MV-4-11 (cell line): ENCODE data around the gene NTNG1.
"Not testable (repeated sequence)": the region's sequence is repeated elsewhere in the genome, so short reads cannot be mapped to it uniquely, and the experiment has no call there.

ENCODE experiments used
- DNase-seq: peaks from one replicate; lab custom pipeline; 2025; lab: John Stamatoyannopoulos, UW

The NTNG1 gene

GRCh38 chr1:107145637-107146036, 4.8 kb downstream of the NTNG1 start:
- DNase-seq: no peak

DNA sequence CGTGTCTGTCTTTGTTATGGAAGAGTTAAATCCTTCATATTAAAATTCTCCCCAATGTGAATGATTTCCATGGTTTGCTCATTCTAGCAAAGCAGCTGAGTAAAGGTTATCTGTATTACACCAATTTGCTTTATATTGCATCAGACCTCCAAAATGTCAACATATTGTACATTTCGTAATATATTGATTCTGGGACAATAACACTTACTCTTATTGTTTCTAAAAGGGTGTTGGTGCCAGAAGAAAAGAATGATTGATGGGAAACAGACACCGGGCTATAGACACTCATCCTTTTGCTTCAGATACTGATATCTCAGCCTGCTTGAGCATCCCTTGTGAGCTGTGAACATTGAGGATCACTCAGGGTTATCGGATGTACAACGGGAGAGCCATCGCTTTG, 7.0 kb downstream of the NTNG1 start:
- DNase-seq: no peak

DNA sequence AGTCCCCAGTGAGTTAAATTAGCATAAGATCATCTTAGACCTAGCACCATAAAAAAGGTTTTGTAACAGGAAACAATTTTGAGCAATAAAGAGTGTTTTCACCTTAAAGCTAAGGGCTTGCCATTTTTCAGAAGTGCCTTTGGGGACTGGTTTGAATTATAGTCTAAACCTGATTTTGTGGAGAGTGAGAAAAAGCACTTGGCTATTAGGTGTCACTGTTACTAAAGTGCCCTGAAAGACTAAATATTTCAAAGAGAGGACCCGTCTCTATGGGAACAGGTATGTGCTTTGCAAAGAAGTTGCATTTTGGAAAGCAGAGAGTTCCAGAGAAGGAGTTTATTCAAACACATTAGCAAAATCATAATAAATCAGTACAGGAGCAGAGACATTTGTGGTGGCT, 9.1 kb downstream of the NTNG1 start:
- no peak for DNase-seq

DNA sequence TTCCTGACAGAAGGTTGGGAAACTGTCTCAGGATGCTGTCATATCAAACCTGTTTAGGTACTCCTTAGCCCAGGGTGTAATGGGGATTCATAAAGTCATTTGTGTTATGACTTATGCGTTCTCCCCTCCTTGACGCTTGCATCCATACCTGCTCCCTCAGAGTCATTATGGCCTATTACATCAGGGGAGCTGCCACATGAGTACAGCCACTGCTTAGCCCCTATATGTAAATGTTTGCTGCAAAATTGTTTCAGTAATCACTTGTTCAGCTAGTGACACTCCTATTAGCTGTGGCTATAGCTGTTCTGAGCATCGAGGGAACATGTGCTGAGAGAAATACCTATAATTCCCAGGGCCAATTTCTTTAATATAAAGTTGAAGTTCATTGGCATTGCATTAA, 10.5 kb downstream of the NTNG1 start:
- no peak for DNase-seq

DNA sequence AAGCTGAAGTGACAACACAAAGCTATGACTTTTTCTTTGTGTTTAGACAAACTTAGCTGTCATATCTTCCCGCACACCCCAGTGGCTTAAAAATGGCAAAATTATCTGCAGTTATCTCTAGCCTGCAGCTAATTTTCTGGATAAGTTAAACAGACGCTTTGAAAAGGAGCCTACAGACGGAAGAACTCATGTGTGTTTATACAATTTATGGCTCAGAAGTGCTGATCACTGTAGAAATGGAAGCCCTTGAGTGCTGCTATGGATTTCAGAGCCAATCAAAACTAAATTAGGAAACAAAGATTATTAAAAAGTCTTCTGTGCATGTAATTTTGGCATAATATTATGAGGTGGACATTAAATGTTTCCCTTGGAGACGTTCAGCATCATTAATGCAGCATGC, 11.6 kb downstream of the NTNG1 start:
- no peak for DNase-seq

GRCh38 chr1:107153014-107153413, 12.2 kb downstream of the NTNG1 start:
- peak; percentile 38 for DNase-seq

DNA sequence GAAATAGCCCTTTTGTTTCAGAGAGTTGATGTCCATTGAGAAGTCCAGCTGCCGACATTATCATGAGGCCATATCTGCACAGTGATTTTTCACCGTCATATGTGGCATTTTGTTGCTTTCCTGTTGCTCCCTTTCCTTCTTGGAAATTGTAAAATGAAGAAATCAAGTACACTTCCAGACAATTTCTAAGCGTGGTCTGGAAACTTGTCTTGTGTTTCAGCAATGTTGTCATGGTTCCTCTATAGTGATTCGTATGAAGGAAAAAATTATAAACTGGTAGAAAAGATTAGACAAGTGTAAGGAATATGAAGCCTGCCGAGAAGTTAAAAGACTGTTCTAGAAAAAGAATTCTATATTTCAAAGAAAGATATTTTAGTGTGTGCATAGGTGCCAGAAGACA, 17.7 kb downstream of the NTNG1 start:
- no peak for DNase-seq

DNA sequence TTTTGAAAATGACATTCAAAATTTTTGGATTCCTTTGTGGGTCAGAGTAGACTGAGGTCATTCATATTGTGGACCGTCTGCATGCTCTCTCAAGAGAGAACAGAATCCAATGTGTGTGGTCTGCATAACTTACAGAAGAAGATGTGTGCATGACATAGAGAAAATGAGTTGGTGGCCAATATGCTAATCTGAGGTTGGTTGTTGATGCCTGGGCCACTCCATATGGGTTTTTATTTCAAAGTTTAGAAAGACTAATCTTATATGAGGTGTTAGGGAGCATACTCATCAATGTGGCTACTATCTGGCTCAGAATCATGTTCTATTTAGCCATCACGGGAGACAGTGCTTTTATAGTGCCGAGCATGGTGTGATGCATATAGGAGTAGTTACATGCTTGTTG, 18.2 kb downstream of the NTNG1 start:
- no peak for DNase-seq

DNA sequence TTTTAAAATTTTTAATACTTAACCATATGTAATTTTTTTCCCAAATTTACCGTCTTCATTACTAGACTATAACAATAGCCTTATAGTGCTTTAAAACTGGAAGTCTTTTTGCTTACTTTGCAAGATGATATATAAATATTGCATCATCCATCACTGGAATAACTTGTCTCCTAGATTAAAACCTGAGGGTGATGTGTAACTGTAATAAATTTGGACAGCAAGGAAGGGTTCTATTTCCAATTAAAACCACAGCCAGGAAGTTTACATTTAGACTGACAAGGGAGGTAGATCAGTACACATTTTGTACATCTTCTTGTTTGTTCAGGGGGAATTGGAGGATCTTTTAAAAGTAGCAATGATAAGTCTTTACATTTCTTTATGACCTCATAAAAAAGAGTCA, 21.9 kb downstream of the NTNG1 start:
- no peak for DNase-seq

DNA sequence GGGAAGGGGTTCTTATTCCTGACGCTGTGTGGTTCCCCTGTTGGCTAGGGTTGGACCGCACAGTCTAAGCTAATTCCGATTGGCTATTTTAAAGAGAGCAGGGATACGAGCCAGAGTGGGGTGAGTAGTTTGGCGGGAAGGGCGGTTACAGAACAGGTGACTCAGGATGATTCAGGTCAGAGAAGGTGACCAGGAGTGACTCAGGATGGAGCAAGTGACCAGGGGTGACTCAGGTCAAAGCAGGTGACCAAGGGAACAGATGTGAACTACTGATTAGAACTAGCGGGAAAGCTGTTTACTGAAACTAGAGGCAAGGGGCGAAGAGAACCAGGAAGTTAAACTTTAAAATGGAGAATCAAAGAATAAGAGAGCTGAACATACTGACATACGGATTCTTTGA, 24.1 kb downstream of the NTNG1 start:
- not testable (repeated sequence) for DNase-seq

DNA sequence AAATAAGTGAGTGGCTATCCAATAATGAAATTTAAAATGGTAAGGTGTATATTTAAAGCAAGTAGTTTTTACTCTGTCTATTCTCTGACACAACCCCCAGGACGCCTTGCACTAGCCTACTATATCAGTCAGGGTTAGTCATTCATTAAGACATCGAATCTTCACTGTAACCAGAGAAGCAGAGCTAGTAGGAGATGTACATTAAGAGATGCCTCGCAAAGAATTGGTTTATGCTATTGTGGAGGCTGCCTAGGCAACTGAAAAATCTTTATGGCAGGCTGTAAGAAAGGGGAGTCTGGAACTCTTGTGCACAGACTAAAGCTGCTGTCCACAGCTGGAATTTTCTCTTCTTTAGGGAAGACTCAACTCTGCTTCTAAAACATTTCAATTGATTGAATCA, 28.8 kb downstream of the NTNG1 start:
- no peak for DNase-seq

DNA sequence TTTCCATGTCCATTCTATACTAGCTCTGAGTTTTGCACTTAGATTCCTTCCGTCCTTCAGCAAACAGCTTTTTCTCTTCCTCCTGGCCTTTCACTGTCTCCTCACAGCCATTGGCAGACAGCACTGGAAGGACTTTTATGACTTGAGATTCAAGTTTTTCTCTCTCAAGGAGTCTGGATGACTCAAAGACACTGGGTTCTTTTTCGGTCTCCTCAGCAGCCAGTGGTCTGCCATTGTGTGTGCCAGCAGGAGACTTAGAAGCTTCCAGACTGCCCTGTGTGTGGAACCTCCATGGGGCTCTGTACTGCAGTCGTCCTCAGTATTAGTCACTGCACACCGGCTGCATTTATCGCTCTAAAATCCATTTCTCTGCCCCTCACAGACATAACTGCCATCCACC, 30.5 kb downstream of the NTNG1 start:
- DNase-seq: no peak

GRCh38 chr1:107172450-107173170, 31.8 kb downstream of the NTNG1 start:
- no peak for DNase-seq

DNA sequence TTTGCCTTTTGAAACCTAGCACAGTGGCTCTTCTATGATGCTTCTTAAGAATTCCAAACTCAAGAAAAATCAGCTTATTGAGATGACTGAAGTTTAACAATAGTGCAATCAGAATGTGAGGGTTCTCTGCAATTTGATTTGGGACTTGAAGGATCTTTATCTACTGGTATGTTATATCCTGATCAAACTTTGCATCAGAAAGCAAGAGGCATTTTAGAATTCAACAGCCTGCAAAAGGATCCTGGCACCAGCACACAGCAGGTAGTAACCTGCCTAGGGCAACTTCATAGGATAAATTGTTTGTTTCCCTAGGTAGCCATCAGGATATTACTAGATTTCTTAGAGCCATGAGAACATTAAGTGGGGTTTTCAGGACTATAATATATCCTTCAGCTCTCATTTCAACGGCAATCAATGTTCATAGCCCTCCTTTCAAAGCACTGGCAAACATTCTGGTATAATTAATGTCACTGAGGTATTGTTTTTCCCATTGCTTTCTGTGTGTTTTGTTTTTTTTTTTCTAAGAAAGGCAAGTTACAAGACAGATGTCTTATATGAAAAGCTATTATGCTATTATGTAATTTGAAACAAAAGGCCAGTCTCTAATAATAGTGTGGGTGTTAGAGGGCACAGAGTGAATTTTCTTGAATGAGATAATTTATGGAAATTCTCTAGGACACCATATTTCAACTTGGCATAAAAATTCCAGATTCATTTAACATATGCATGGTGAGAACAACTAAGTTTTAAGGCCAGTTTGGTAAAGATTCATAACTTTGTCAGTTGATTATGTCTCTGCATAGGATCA, 34.5 kb downstream of the NTNG1 start:
- no peak for DNase-seq

- DNase-seq: no peak
Observed at GRCh38 chr1:107181253-107181969, 40.6 kb downstream of the NTNG1 start.

DNA sequence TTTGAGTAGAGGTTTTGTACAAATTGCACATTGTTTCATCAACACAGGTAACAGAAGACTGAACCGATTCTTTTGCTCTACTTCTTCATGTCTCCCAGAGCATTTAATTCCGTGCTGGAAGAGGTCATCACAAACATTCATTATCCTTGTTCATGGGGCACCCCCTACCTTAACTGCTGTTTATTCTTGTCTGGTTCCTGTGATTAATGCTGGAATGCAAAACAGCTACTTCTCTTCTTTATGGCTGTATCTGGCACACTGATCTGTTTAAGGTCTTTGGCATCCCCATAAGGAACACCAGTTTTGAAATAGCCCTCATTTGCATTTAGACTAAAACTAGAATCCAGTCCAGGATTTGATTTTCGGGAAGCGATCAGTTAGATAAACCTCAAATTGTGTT, 42.2 kb downstream of the NTNG1 start:
- DNase-seq: no peak

DNA sequence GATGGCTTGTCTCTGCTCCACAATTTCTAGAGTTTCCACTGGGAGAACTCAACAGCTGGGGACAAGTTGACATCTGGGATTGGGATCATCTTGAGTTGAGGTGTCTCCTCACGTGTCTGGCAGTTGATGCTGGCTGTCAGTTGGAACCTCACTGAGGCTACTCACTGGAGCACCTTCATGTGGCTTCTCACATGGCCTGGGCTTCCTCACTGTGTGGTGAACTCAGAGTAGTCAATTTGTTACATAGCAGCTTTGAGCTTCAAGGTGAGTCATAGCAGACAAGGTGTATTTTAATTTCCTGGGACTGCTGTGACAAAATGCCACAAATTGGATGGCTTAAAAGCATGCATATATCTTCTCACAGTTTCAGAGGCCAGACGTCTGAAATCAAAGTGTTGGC, 44.0 kb downstream of the NTNG1 start:
- no peak for DNase-seq

DNA sequence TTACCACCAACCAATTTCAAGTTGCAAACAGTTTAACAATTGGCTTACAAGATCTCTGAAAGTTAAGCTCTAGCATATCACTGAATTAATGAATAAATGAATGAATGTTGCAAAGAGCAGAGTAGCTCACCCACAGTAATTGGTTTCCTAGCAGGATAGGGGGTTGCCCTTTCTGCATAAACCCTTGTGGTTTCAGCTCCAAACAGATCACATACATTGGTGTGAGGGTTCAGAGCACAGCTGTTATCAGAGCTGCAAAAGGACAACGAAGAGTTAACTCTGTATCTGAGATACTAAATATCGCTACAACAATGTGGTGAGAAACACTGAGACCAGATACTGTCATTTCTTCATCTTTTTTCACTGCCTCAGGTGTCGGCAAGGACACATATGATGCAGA, 46.6 kb downstream of the NTNG1 start:
- no peak for DNase-seq

DNA sequence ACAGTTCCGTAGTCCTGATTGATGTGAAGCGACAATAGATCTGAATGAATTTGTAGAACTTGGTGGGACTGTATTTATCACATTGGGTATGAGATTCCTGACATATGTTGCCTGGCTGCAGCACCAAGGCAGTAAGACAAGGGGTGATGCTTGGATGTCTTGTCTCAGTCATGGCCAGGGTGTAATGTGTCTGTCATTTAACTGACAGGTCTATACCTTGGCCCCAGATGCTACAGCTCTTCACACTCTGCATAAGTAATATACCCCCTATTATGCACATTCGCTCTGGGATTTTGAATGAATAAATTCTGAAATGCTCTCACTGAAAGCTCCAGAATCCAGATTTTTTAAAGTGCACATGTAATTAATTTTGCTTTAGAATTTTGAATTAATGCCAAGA, 47.3 kb downstream of the NTNG1 start:
- no peak for DNase-seq

DNA sequence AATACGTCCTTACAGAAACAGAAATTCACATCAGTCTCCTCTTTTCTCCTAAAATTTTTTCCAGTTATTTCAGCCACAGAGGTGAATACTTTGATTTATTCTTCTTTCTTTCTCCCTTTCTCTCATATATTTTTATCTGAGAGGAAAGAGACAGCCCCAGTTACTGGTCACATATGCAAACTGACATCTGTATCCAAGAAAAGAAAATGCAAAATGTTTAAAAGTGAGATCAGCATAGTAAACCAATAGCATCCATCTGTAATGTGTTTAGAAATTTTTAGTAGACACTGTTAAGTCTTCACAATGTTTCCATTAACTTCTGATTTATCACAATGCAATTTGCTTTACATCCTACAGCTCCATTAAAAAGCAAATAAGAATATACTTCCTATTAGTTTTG, 53.5 kb downstream of the NTNG1 start:
- DNase-seq: no peak

GRCh38 chr1:107195476-107195875, 54.6 kb downstream of the NTNG1 start:
- DNase-seq: no peak

- DNase-seq: peak; percentile 39
Observed at GRCh38 chr1:107196973-107197562, 56.2 kb downstream of the NTNG1 start.

DNA sequence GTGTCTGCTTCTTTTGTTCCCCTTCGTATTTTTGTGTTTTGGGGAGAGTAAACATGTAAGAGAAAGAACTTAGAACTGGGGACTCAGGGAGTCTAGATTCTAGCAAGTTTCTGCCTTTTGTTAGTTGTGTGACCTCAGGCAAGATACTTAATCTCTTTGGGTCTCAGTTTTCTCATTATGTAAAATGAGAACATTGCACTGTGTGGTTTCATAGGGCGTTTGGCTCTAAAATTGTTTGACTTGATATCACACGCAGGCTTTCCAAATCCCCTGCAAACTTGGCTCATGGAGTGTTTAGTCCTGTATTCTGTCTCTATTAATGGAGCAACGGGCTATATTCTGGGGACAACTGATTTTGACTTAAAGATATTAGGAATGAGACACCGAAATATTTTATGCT, 57.7 kb downstream of the NTNG1 start:
- peak; percentile 2 for DNase-seq
